Thoracic aorta (tissue), 2 donors: ENCODE measurements around the gene KRTAP5-3. TPM values are rescaled to one million over a fixed set of nuclear protein-coding genes. Genes with fewer than 3 reads are reported as not detected.

Experiments
- ATAC-seq: fragments of 150-250 bp; one replicate; pipeline ENCODE4 v1.8.0; 2017; ENCODE audit warnings: low read depth; ENCODE audit not compliant: insufficient number of reproducible peaks, low FRiP score
- DNase-seq: peaks from one replicate; pipeline ENCODE4 v3.0.0-alpha.2; 2020; ENCODE audit warnings: low spot score
- H3K27ac ChIP-seq, 2 donors: fragments of 200-600 bp; sonication (generic); 1 replicate in 1 of 2; 2 replicates in 1 of 2; pipeline ENCODE4 v1.5.1; 2016; ENCODE audit warnings: mild to moderate bottlenecking in 2 of 2, moderate library complexity in 2 of 2
- H3K27me3 ChIP-seq: fragments of 200-600 bp; sonication (generic); replicated peaks from 2 replicates; pipeline ENCODE4 v1.6.0; 2016; ENCODE audit warnings: mild to moderate bottlenecking; ENCODE audit not compliant: insufficient read depth
- H3K36me3 ChIP-seq: fragments of 200-600 bp; sonication (generic); one replicate; pipeline ENCODE4 v1.5.1; 2016
- H3K4me1 ChIP-seq, 2 donors: fragments of 200-600 bp; sonication (generic); 1 replicate in 1 of 2; 2 replicates in 1 of 2; pipeline versions ENCODE4 v1.5.1 to v1.6.0; 2016; ENCODE audit warnings: low read depth in 2 of 2, mild to moderate bottlenecking in 1 of 2; ENCODE audit not compliant: control insufficient read depth in 1 of 2
- H3K4me3 ChIP-seq: fragments of 200-600 bp; sonication (generic); 2 replicates; pipeline ENCODE4 v1.5.1; 2016; ENCODE audit warnings: mild to moderate bottlenecking
- H3K9me3 ChIP-seq: fragments of 200-600 bp; sonication (generic); 2 replicates; pipeline ENCODE4 v1.5.1; 2016
- total RNA-seq, 2 donors: library from RNA; depleted of rRNA; stranded (reverse); fragments of >200 nt; gene quantifications; one replicate each; pipeline versions ENCODE4 v1.1.0 to v1.2.3, GENCODE V29; 2016
- TF ChIP-seq, protein P1 (sequence below): fragments of 200-600 bp; sonication (generic); IDR thresholded peaks from one replicate; pipeline ENCODE4 v1.5.1; 2019; ENCODE audit warnings: antibody characterized with exemption

The KRTAP5-3 gene
- total RNA-seq, 2 donors from 2014 or later = not detected

DNA sequence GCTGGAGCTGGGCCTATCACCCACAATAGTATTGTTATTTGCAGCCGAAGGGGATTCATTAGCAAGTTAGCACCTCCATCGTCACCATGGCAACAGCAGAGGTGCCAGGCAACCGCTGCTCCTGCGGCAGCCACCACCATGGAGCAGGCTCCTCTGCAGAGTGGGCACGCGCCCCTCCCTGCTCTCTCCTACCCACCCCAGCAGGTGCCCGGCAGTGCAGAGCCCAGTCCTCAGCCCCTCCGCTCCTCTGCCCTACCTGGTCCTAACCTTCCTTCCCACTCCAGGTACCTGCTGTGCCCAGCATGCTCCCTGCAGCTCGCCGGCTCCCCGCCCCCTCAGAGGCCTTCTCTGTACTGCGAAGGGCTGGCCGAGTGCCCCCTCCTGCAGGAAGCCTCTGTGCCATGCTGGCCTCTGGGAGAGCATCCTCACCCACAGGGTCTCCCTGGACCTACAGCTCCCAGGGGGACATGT lies 39.8 kb downstream of the KRTAP5-3 start:
- Histone ChIP-seq H3K4me3 (no peak overlapping the region), H3K27me3 (no peaks in the 10 kb centered on the region), H3K36me3 (peaks cover under 1% of the 10 kb centered on the region), H3K9me3 (no peaks in the 10 kb centered on the region), H3K27ac (no peak overlapping the region), H3K4me1 (peaks cover 13 to 78% of the 10 kb centered on the region in 2 donors)
- no peak for DNase-seq
- TF ChIP-seq, protein P1, sequence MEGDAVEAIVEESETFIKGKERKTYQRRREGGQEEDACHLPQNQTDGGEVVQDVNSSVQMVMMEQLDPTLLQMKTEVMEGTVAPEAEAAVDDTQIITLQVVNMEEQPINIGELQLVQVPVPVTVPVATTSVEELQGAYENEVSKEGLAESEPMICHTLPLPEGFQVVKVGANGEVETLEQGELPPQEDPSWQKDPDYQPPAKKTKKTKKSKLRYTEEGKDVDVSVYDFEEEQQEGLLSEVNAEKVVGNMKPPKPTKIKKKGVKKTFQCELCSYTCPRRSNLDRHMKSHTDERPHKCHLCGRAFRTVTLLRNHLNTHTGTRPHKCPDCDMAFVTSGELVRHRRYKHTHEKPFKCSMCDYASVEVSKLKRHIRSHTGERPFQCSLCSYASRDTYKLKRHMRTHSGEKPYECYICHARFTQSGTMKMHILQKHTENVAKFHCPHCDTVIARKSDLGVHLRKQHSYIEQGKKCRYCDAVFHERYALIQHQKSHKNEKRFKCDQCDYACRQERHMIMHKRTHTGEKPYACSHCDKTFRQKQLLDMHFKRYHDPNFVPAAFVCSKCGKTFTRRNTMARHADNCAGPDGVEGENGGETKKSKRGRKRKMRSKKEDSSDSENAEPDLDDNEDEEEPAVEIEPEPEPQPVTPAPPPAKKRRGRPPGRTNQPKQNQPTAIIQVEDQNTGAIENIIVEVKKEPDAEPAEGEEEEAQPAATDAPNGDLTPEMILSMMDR = no peak
- ATAC-seq = no peak

DNA sequence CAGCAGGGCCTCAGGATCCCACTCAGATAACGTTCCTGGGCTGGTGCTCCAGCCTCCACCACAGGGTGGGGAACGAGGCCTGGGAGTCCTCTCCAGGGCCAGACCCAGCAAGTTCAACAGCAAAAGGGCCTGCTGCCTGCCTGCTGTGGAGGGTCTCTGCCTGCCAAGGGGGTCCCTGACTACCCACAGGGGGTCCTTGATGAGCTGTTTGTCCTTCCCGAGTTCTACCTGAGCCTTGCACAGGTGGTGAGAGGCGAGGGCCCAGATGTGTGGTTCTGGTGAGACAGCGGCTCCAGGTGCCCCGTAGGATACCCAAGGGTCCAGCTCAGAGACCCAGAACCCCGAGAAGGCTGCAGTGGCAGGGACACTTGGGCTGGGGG lies 40.6 kb downstream of the KRTAP5-3 start:
- Histone ChIP-seq H3K27ac (no peak overlapping the region), H3K27me3 (no peaks in the 10 kb centered on the region), H3K9me3 (no peaks in the 10 kb centered on the region), H3K36me3 (peaks cover 8% of the 10 kb centered on the region), H3K4me3 (no peak overlapping the region), H3K4me1 (peaks cover 9 to 73% of the 10 kb centered on the region in 2 donors)
- ATAC-seq (no peak), DNase-seq (no peak)
- TF ChIP-seq, protein P1 = no peak

DNA sequence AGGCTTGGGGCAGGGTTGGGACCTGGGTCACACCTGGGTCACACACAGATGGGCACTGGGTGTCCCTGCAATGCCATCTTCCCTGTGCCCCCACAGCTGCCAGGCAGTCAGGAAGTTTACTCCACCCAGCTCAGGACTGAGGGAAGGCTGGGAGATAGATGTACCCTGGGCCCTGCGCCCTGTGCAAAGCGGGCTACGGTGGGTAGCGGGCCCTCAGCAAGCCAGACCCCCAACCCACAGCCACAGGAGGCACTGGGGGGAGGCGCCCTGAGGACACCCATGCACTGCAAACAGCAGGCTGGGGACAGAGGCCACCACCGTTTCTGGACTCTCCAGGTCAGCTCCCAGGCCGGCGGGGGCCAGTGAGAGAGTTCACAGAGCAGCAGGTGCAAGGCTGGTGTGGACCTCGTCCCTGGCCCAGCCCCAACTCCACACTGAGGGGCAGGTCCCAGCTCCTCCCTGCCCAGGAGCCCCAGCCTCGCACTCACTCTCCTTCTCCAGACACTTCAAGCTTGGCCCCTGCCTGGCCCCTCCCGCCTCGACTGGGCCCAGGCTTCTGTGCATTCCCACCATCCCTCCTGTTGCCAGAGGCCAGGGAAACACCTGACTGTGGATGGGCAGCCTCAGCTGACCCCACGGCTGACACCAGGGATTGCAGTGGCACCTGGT lies 41.1 kb downstream of the KRTAP5-3 start:
- Histone ChIP-seq H3K36me3 (peaks cover 10% of the 10 kb centered on the region), H3K27ac (no peak overlapping the region), H3K27me3 (no peaks in the 10 kb centered on the region), H3K4me1 (peaks cover 9 to 71% of the 10 kb centered on the region in 2 donors), H3K4me3 (no peak overlapping the region), H3K9me3 (no peaks in the 10 kb centered on the region)
- TF ChIP-seq, protein P1 = no peak
- ATAC-seq = no peak
- DNase-seq = no peak

DNA sequence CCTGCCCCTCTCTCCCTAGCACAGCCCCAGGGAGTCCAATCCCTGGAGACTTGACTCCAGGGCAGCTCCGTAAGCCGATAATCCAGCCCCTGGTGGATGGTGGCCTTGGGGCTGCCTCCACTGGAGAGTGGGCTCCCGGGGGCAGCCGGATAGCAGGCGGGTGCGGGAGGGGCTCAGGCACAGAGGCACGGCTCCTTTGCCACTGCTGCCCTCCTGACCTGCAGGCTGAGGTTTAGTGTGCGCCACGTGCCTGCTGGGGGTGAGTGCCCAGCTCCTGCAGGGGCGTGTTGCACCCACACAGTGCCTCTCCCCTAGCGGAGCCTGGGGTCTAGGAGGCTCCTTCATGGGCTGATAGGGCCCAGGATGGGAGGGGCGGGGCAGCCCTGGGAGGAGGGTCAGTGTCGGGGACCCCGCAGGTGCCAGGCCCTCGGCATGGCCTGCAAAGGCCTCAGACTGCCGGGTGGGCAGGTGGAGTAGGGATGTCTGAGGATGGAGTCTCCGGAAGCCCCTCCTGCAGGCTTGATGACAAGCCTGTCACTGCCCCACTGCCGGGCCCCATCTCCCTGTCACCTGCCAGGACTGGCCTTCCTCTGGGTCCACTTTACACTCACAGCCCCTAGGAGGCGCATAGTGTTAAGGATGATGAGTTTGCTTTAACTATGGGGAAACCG lies 41.7 kb downstream of the KRTAP5-3 start:
- TF ChIP-seq, protein P1 = no peak
- DNase-seq (no peak), ATAC-seq (no peak)
- Histone ChIP-seq H3K27ac (no peak overlapping the region), H3K27me3 (no peaks in the 10 kb centered on the region), H3K4me3 (no peak overlapping the region), H3K4me1 (peaks cover 9 to 71% of the 10 kb centered on the region in 2 donors), H3K36me3 (peaks cover 15% of the 10 kb centered on the region), H3K9me3 (no peaks in the 10 kb centered on the region)

DNA sequence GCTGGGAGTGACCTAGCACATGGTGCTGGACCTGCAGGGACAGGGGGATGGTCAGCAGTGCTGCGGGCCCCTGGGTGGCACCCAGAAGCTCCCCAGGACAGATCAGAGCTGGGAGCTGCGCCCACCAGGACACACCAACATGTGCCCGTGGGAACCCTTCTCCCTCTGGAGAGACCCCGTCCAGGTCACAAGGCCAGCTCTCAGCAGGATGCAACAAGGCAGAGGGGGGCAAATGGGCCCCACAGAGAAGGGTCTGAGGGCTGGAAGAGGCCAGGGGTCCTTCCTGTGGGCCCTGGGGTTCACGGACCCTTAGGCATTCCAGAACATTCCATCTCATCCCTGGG lies 42.4 kb downstream of the KRTAP5-3 start:
- H3K4me3 ChIP-seq = no peak overlapping the region
- H3K4me1 ChIP-seq = peaks cover 9 to 67% of the 10 kb centered on the region in 2 donors
- ATAC-seq (no peak), DNase-seq (no peak)
- H3K9me3 ChIP-seq = no peaks in the 10 kb centered on the region
- H3K27ac ChIP-seq = no peak overlapping the region
- TF ChIP-seq, protein P1 = no peak
- no peaks in the 10 kb centered on the region for H3K27me3 ChIP-seq
- H3K36me3 ChIP-seq = peaks cover 17% of the 10 kb centered on the region
